HepG2 (cell line): ENCODE results near the gene PLD4. TPM values are rescaled to one million over a fixed set of nuclear protein-coding genes. Genes with fewer than 3 reads are reported as not detected.

Experiments used
- ATAC-seq: fragments of 200-7000 bp; cut with Tn5 transposase; 3 replicates; pipeline ENCODE4 v1.9.1; 2020; ENCODE audit warnings: mild to moderate bottlenecking, moderate library complexity
- BruUV-seq: library from RNA; stranded (reverse); fragments of 400-500 nt; replicated peaks from 2 replicates; lab custom pipeline; 2021; lab: Mats Ljungman, UMichigan
- CTCF ChIA-PET: fragments of 300-600 bp; formaldehyde crosslinking; extraction: SDS; loops from one replicate; lab custom pipeline; 2021; ENCODE audit warnings: low total read pairs, inconsistent platforms, low intra/inter-chr PET ratio; lab: Yijun Ruan, JAX
- POLR2A ChIA-PET: fragments of 350-600 bp; sonication (Branson Sonifier 250); formaldehyde crosslinking; loops from one replicate; lab custom pipeline; 2020; ENCODE audit warnings: antibody characterized with exemption, inconsistent platforms; lab: Yijun Ruan, JAX
- DNase-seq: peaks from one replicate; pipeline ENCODE4 v3.0.0-alpha.2; 2015; ENCODE audit warnings: low spot score
- FAIRE-seq: peaks from 3 replicates; lab custom pipeline; 2011; peaks lifted over from hg19 to GRCh38; lab: Jason Lieb, UNC
- H2AFZ ChIP-seq: one replicate; pipeline ENCODE4 v1.6.1; 2011; ENCODE audit warnings: low read length, inconsistent platforms
- H3K27ac ChIP-seq: fragments of 300-600 bp; 3 replicates; pipeline ENCODE4 v1.8.0; 2011; ENCODE audit warnings: mixed run types, mild to moderate bottlenecking, mixed read lengths, low read length, inconsistent platforms; ENCODE audit not compliant: insufficient read depth; ENCODE audit errors: extremely low read length
- H3K27me3 ChIP-seq, 2 experiments: fragments of 200-600 bp in 1 of 2; 2 replicates in 1 of 2; 3 replicates in 1 of 2; pipeline versions ENCODE4 v1.6.0 to v1.8.0; 2011; ENCODE audit warnings: low read length in 2 of 2, mild to moderate bottlenecking in 2 of 2, moderate library complexity in 2 of 2, inconsistent platforms in 1 of 2; ENCODE audit not compliant: insufficient read depth in 2 of 2, control insufficient read depth in 1 of 2
- H3K36me3 ChIP-seq, 2 experiments: fragments of 200-600 bp in 1 of 2; replicated peaks in 1 of 2; 2 replicates in 1 of 2; 3 replicates in 1 of 2; pipeline versions ENCODE4 v1.5.1 to v1.8.0; 2011; ENCODE audit warnings: low read length in 2 of 2, inconsistent platforms in 1 of 2; ENCODE audit not compliant: insufficient read depth in 2 of 2, control insufficient read depth in 1 of 2
- H3K4me1 ChIP-seq: 2 replicates; pipeline ENCODE4 v1.5.1; 2012; ENCODE audit warnings: low read length, inconsistent platforms; ENCODE audit not compliant: insufficient read depth
- H3K4me2 ChIP-seq: 2 replicates; pipeline ENCODE4 v1.6.0; 2011; ENCODE audit warnings: low read depth, low read length, inconsistent platforms
- H3K4me3 ChIP-seq, 3 experiments: fragments of 200-600 bp in 1 of 3; sonication (generic), shearing (Covaris generic) in 1 of 3; replicated peaks in 1 of 3; 2 replicates each; pipeline ENCODE4 v1.5.1; 2011 to 2016; ENCODE audit warnings: low read length in 3 of 3, inconsistent platforms in 2 of 3, low read depth in 2 of 3, mild to moderate bottlenecking in 2 of 3, control low read depth in 1 of 3, mixed read lengths in 1 of 3; ENCODE audit not compliant: insufficient read depth in 1 of 3
- H3K79me2 ChIP-seq: one replicate; pipeline ENCODE4 v1.6.1; 2011; ENCODE audit warnings: low read length, inconsistent platforms; ENCODE audit not compliant: insufficient read depth
- H3K9ac ChIP-seq: 2 replicates; pipeline ENCODE4 v1.6.0; 2011; ENCODE audit warnings: mild to moderate bottlenecking, low read depth, low read length, inconsistent platforms; ENCODE audit not compliant: insufficient read depth
- H3K9me3 ChIP-seq: 2 replicates; pipeline ENCODE4 v1.5.1; 2012; ENCODE audit warnings: mild to moderate bottlenecking, low read length
- H4K20me1 ChIP-seq: 2 replicates; pipeline ENCODE4 v1.6.0; 2011; ENCODE audit warnings: inconsistent platforms, mild to moderate bottlenecking, low read length, moderate library complexity; ENCODE audit not compliant: insufficient read depth
- FOXC1 ChIP-seq: sonication (generic); formaldehyde crosslinking; IDR thresholded peaks from 2 replicates; pipeline ENCODE4 v1.8.0; 2022; ENCODE audit warnings: mild to moderate bottlenecking, missing genetic modification reagents, borderline replicate concordance
- GLI4 ChIP-seq: sonication (generic); formaldehyde crosslinking; IDR thresholded peaks from 2 replicates; pipeline ENCODE4 v1.5.1; 2020; ENCODE audit warnings: missing genetic modification reagents, mild to moderate bottlenecking, moderate library complexity, borderline replicate concordance
- HMG20B ChIP-seq: conservative IDR thresholded peaks from 2 replicates; pipeline ENCODE4 v1.6.1; 2016; ENCODE audit warnings: missing genetic modification reagents, missing compliant biosample characterization
- NR2C2 ChIP-seq: sonication (generic); formaldehyde crosslinking; IDR thresholded peaks from 2 replicates; pipeline ENCODE4 v1.4.0; 2020; ENCODE audit warnings: missing genetic modification reagents, mild to moderate bottlenecking, moderate library complexity, borderline replicate concordance
- REPIN1 ChIP-seq: sonication (generic); formaldehyde crosslinking; IDR thresholded peaks from 2 replicates; pipeline ENCODE4 v1.8.0; 2022; ENCODE audit warnings: missing genetic modification reagents, low read depth, mild to moderate bottlenecking, borderline replicate concordance
- ZFP90 ChIP-seq: sonication (generic); formaldehyde crosslinking; IDR thresholded peaks from 2 replicates; pipeline ENCODE4 v1.8.0; 2022; ENCODE audit warnings: missing genetic modification reagents, mild to moderate bottlenecking, inconsistent platforms, borderline replicate concordance
- ZFX ChIP-seq: sonication (generic); formaldehyde crosslinking; IDR thresholded peaks from 2 replicates; pipeline ENCODE4 v1.4.0; 2020; ENCODE audit warnings: mild to moderate bottlenecking, low read depth, missing genetic modification reagents, moderate library complexity
- ZNF292 ChIP-seq: sonication (generic); formaldehyde crosslinking; IDR thresholded peaks from 2 replicates; pipeline ENCODE4 v1.8.1; 2022; ENCODE audit warnings: mild to moderate bottlenecking, low read depth, missing genetic modification reagents, borderline replicate concordance
- ZNF737 ChIP-seq: sonication (generic); formaldehyde crosslinking; IDR thresholded peaks from 2 replicates; pipeline ENCODE4 v1.5.0; 2020; ENCODE audit warnings: missing genetic modification reagents, mild to moderate bottlenecking, borderline replicate concordance
- ZNF816 ChIP-seq: sonication (generic); formaldehyde crosslinking; IDR thresholded peaks from 2 replicates; pipeline ENCODE4 v1.8.0; 2022; ENCODE audit warnings: missing genetic modification reagents, mild to moderate bottlenecking, borderline replicate concordance
- WGBS: methylation state at CpG from one replicate; pipeline ENCODE4 v1.1.6; 2017; ENCODE audit warnings: low lambda C conversion rate; 5-methylcytosine and 5-hydroxymethylcytosine counted together
- in situ Hi-C: cut with HindIII; loops from 2 replicates; pipeline ENCODE4 v1.10.0; 2017; ENCODE audit warnings: low pct_unique_long_range_greater_than_20kb; ENCODE audit not compliant: extremely low pct_ligation_motif_present
- intact Hi-C: fragments of 100-400 bp; cut with micrococcal nuclease; formaldehyde crosslinking; loops from one replicate; pipeline ENCODE4 v1.10.0; 2022; ENCODE audit not compliant: unreplicated experiment
- polyA plus RNA-seq, 8 experiments: library from polyadenylated mRNA; depleted of rRNA in 3 of 8; stranded (reverse) in 7 of 8; unstranded in 1 of 8; fragments of >200 nt; fragmentation: Illumina TruSeq in 4 of 8; extraction: Trizol in 4 of 8; gene quantifications; 2 replicates each; pipeline versions ENCODE4 v1.2.1 to v1.2.3, GENCODE V29; 2011 to 2016; ENCODE audit warnings: low read depth in 4 of 8, missing spikeins in 1 of 8, mixed read lengths in 1 of 8; ENCODE audit not compliant: insufficient read depth in 1 of 8
- total RNA-seq, 5 experiments: library from RNA; depleted of rRNA; stranded (reverse); fragments of >200 nt; fragmentation: Illumina TruSeq; extraction: Trizol; gene quantifications; 2 replicates each; pipeline ENCODE4 v1.2.3, GENCODE V29; 2016; ENCODE audit warnings: low read depth in 1 of 5
- TF ChIP-seq, protein P1 (sequence below): sonication (generic); formaldehyde crosslinking; IDR thresholded peaks from 2 replicates; pipeline ENCODE4 v1.5.1; 2020; ENCODE audit warnings: mild to moderate bottlenecking, missing genetic modification reagents, moderate library complexity
- TF ChIP-seq, protein P2 (sequence below): sonication (generic); formaldehyde crosslinking; IDR thresholded peaks from 2 replicates; pipeline ENCODE4 v1.5.0; 2020; ENCODE audit warnings: missing genetic modification reagents
- TF ChIP-seq, protein P3 (sequence below): sonication (generic); formaldehyde crosslinking; IDR thresholded peaks from 2 replicates; pipeline ENCODE4 v1.4.0; 2020; ENCODE audit warnings: missing genetic modification reagents

The PLD4 gene
- total and polyA plus RNA-seq, 2 of the 13 experiments (the other 11 are each of a cell fraction or from before 2014, with no cell fraction given) = not detected

DNA sequence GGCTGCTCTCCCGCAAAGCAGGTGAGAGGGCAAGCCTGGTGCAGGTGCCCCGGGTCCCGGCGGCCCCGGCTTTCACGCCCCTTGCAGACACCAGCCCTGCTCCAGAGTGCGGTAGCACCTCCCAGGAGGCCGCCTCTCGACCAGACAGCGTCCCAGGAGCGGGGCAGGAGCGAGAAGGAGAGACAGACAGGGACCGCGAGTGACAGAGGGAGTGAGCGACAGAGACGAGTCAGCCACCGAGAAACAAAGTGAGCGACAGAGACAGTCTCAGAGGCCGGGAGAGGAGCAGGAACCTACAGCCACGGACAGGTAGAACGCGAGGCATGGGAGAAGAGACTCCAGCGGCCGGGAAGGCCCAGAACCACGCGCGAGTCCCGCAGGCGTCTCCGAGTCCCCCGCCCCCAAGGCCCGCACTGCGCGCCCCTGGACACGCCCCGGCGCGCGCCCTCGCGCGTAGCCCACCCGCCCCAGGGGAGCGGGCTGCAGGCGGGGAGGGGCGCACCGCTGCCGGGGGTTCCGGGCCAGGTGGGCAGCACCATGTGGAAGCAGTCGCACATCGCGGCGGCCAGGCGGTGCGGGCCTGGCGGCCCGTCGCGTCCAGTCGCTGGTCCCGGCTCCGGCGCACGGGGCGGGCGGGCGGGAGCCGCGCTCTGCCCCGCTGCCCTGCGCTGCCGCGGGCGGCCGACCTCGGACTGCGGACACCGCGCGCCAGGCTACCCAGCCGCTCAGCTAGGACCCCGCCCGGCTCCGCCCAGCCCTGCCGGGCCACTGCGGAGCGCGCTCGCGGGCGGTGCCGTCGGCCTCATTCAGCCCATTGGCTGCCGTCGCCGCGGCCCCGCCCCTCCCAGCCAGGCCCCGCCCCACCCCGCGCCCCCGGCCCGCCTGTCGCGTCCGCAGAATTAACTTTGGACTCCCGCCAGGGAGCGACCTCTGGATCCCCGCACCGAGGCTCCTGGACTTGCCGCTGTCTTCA is 53.3 kb downstream of the PLD4 start, which contains the start of gene AHNAK2:
Gene AHNAK2, minus strand, starts transcription at position 694 of the 973 bp plus-strand sequence. Its CDS starts 137 bp downstream, at position 557.
- ATAC-seq (peak; percentile 74), DNase-seq (peak; percentile 69), FAIRE-seq (no peak)
- Histone ChIP-seq H3K9ac (peak within 1 kb of the TSS; percentile 26; the same call in 1 of the 2 replicates), H2AFZ (no peak within 1 kb of the TSS), H3K36me3 (no peaks in the 10 kb centered on the region), H4K20me1 (no peaks in the 10 kb centered on the region), H3K4me3 (peak within 1 kb of the TSS; percentile 56 to 74 (median 60)), H3K9me3 (no peaks in the 10 kb centered on the region), H3K27ac (no peak within 1 kb of the TSS), H3K4me1 (peaks cover 46% of the 10 kb centered on the region), H3K79me2 (no peaks in the 10 kb centered on the region), H3K4me2 (peak within 1 kb of the TSS; percentile 94), H3K27me3 (peaks cover 12 to 82% of the 10 kb centered on the region in 2 experiments)
- ChIA-PET CTCF (interaction anchor here (1.4 to 6.7 kb wide), 2 partner anchors 67 to 109 kb away, joined by 3 to 146 read pairs; no protein-coding TSS in a partner anchor), POLR2A (no interaction called here)
- in situ Hi-C loops = no loop called here
- BruUV-seq = no TSS peak
- intact Hi-C loops = loop anchor here (5.0 kb wide), 1 partner anchor 44 kb away; the partner anchor contains the start of gene CDCA4
- 2% methylated on average over 12 of the region's 111 CpGs for WGBS
- TF ChIP-seq HMG20B (CRISPR knock-in tag) (no peak), ZNF737 (CRISPR knock-in tag) (no peak), GLI4 (CRISPR knock-in tag) (no peak), FOXC1 (CRISPR knock-in tag) (0 out of 2 replicates have a peak, but pooled peaks have one; percentile 44), ZNF292 (no peak), ZFP90 (no peak), NR2C2 (CRISPR knock-in tag) (no peak), ZFX (peak; percentile 28; the same call in 1 of the 2 replicates), REPIN1 (no peak), ZNF816 (CRISPR knock-in tag) (no peak)
- TF ChIP-seq, protein P1, sequence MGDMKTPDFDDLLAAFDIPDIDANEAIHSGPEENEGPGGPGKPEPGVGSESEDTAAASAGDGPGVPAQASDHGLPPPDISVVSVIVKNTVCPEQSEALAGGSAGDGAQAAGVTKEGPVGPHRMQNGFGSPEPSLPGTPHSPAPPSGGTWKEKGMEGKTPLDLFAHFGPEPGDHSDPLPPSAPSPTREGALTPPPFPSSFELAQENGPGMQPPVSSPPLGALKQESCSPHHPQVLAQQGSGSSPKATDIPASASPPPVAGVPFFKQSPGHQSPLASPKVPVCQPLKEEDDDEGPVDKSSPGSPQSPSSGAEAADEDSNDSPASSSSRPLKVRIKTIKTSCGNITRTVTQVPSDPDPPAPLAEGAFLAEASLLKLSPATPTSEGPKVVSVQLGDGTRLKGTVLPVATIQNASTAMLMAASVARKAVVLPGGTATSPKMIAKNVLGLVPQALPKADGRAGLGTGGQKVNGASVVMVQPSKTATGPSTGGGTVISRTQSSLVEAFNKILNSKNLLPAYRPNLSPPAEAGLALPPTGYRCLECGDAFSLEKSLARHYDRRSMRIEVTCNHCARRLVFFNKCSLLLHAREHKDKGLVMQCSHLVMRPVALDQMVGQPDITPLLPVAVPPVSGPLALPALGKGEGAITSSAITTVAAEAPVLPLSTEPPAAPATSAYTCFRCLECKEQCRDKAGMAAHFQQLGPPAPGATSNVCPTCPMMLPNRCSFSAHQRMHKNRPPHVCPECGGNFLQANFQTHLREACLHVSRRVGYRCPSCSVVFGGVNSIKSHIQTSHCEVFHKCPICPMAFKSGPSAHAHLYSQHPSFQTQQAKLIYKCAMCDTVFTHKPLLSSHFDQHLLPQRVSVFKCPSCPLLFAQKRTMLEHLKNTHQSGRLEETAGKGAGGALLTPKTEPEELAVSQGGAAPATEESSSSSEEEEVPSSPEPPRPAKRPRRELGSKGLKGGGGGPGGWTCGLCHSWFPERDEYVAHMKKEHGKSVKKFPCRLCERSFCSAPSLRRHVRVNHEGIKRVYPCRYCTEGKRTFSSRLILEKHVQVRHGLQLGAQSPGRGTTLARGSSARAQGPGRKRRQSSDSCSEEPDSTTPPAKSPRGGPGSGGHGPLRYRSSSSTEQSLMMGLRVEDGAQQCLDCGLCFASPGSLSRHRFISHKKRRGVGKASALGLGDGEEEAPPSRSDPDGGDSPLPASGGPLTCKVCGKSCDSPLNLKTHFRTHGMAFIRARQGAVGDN = peak; percentile 14; the same call in 1 of the 2 replicates
- TF ChIP-seq, protein P2, sequence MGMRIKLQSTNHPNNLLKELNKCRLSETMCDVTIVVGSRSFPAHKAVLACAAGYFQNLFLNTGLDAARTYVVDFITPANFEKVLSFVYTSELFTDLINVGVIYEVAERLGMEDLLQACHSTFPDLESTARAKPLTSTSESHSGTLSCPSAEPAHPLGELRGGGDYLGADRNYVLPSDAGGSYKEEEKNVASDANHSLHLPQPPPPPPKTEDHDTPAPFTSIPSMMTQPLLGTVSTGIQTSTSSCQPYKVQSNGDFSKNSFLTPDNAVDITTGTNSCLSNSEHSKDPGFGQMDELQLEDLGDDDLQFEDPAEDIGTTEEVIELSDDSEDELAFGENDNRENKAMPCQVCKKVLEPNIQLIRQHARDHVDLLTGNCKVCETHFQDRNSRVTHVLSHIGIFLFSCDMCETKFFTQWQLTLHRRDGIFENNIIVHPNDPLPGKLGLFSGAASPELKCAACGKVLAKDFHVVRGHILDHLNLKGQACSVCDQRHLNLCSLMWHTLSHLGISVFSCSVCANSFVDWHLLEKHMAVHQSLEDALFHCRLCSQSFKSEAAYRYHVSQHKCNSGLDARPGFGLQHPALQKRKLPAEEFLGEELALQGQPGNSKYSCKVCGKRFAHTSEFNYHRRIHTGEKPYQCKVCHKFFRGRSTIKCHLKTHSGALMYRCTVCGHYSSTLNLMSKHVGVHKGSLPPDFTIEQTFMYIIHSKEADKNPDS (CRISPR knock-in tag) = peak; percentile 52; the same call in 1 of the 2 replicates
- TF ChIP-seq, protein P3, sequence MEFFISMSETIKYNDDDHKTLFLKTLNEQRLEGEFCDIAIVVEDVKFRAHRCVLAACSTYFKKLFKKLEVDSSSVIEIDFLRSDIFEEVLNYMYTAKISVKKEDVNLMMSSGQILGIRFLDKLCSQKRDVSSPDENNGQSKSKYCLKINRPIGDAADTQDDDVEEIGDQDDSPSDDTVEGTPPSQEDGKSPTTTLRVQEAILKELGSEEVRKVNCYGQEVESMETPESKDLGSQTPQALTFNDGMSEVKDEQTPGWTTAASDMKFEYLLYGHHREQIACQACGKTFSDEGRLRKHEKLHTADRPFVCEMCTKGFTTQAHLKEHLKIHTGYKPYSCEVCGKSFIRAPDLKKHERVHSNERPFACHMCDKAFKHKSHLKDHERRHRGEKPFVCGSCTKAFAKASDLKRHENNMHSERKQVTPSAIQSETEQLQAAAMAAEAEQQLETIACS (CRISPR knock-in tag) = 0 out of 2 replicates have a peak, but pooled peaks have one; percentile 14
